MM.1S (cell line): ENCODE measurements around the gene SNX1.

ENCODE experiments used
- EZH2 ChIP-seq: fragments of 300-600 bp; sonication (generic); optimal IDR thresholded peaks from 2 replicates; pipeline ENCODE3; 2017; ENCODE audit warnings: low read depth, mild to moderate bottlenecking, antibody characterized with exemption, low read length, mixed read lengths
- EZH2phosphoT487 ChIP-seq: fragments of 300-600 bp; sonication (generic); IDR thresholded peaks from 2 replicates; pipeline ENCODE4 v1.6.1; 2018; ENCODE audit warnings: antibody characterized with exemption, low read length
- TF ChIP-seq, protein P1 (sequence below): fragments of 300-600 bp; sonication (generic); IDR thresholded peaks from 2 replicates; pipeline ENCODE4 v1.5.1; 2016; ENCODE audit warnings: antibody characterized with exemption, low read length, mixed read lengths

DNA sequence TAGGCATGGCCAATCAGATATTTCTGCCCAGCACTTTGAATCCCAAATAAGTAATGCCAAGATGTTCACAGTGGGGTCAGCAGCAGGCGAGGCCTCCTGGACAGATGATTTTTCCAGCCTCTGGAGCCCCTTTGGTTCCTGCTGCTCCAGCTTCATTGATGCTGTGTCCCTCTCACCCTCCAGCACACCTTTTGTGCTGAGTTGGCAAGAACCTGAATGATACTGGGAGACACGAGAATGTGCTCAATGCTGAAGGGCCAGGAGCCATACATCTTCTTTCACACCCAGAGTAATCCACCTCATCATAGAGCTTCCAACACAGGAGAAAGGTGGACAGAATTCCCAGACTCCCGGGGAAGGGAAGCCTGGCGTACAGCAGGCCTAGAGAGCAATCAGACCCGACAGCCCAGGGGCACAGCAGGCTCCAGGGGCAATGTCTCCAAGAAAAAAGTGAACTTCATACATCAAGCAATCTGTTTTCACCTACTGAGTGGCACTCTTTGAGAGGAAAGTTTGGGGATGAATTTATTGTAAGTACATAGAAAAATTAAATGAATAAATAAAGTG lies 42.8 kb upstream of the SNX1 start:
- TF ChIP-seq, protein P1, sequence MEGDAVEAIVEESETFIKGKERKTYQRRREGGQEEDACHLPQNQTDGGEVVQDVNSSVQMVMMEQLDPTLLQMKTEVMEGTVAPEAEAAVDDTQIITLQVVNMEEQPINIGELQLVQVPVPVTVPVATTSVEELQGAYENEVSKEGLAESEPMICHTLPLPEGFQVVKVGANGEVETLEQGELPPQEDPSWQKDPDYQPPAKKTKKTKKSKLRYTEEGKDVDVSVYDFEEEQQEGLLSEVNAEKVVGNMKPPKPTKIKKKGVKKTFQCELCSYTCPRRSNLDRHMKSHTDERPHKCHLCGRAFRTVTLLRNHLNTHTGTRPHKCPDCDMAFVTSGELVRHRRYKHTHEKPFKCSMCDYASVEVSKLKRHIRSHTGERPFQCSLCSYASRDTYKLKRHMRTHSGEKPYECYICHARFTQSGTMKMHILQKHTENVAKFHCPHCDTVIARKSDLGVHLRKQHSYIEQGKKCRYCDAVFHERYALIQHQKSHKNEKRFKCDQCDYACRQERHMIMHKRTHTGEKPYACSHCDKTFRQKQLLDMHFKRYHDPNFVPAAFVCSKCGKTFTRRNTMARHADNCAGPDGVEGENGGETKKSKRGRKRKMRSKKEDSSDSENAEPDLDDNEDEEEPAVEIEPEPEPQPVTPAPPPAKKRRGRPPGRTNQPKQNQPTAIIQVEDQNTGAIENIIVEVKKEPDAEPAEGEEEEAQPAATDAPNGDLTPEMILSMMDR = no peak
- TF ChIP-seq EZH2 (no peak), EZH2phosphoT487 (no peak)
